Sigmoid colon (tissue), 4 donors: ENCODE measurements around the gene UBE2QL1.

Source experiments
- CTCF ChIP-seq, 4 experiments: fragments of 450-650 bp in 3 of 4; fragments of 200-600 bp in 1 of 4; IDR thresholded peaks; one replicate each; pipeline ENCODE4 v1.5.1; 2016 to 2019; ENCODE audit warnings: antibody characterized with exemption in 4 of 4, mild to moderate bottlenecking in 3 of 4, moderate library complexity in 2 of 4
- POLR2A ChIP-seq, 2 donors: fragments of 450-650 bp; IDR thresholded peaks; one replicate each; pipeline ENCODE4 v1.6.1; 2016; ENCODE audit warnings: antibody characterized with exemption in 2 of 2, mild to moderate bottlenecking in 2 of 2, moderate library complexity in 2 of 2
- POLR2AphosphoS5 ChIP-seq, 4 donors: sonication (generic); formaldehyde crosslinking; IDR thresholded peaks; one replicate each; pipeline ENCODE4 v1.6.1; 2017; ENCODE audit warnings: antibody characterized with exemption in 4 of 4

- no peak for TF ChIP-seq POLR2AphosphoS5 (IDR thresholded peaks at IDR 0.05)
- no peak for TF ChIP-seq POLR2A (IDR thresholded peaks at IDR 0.05)
- no peak for TF ChIP-seq CTCF (IDR thresholded peaks at IDR 0.05)
Measured at GRCh38 chr5:6459896-6460295, 11.2 kb downstream of the UBE2QL1 start.
